ENCODE results near the gene RIOK2. TPM values are rescaled to one million over a fixed set of nuclear protein-coding genes. Genes with fewer than 3 reads are reported as not detected.

RIOK2 gene
- total RNA-seq, result 10 to 100 TPM; 22.5 to 31.9 (median 25.1) TPM
- total RNA-seq (2013), result 32.2 TPM
- 23.4 to 103 (median 43.4) reads per million in 29 experiments for total RNA-seq

GRCh38 chr5:97183100-97183929, at the start of gene RIOK2:
RIOK2 (minus strand) TSS chr5:97183247; CDS start chr5:97183191, 56 bp downstream.
- Mint-ChIP-seq H3K4me1 (peaks cover 44 to 50% (median 48%) of the 10 kb centered on the region in 3 donors), H3K27ac (peak within 1 kb of the TSS; percentile 100), H3K9me3 (peaks cover 2 to 3% (median 2%) of the 10 kb centered on the region in 3 donors), H3K36me3 (peaks cover 25% of the 10 kb centered on the region), H3K4me3 (peak within 1 kb of the TSS; percentile 86 to 97 (median 94)), H3K27me3 (no peaks in the 10 kb centered on the region)
- peaks cover 0 to 13% of the 10 kb centered on the region in 2 donors for H3K36me3 ChIP-seq (ENCODE audit: control insufficient read depth in 2 of 2, extremely low read depth in 1 of 2, insufficient read depth in 1 of 2, low read length in 1 of 2)
- H3K4me3 ChIP-seq (ENCODE audit: control insufficient read depth in 1 of 2, extremely low read depth in 1 of 2, low read length in 1 of 2), result peak within 1 kb of the TSS; percentile 96 to 99
- peak within 1 kb of the TSS; percentile 99 for H3K27ac ChIP-seq (ENCODE audit: low read length)
- no peaks in the 10 kb centered on the region for H3K9me3 ChIP-seq
- POLR2A ChIA-PET, result interaction anchor here (0.5 to 0.7 kb wide), 2 partner anchors 174 to 312 kb away, joined by 3 read pairs; no protein-coding TSS in a partner anchor
- H3K4me1 ChIP-seq (ENCODE audit: control insufficient read depth in 1 of 2, extremely low read depth in 1 of 2, insufficient read depth in 2 of 2, low read length in 2 of 2), result peaks cover 11 to 14% of the 10 kb centered on the region in 2 experiments
- DNase-seq (peak; percentile 82 to 94 (median 88)), ATAC-seq (replicated peaks in 1 of 4) (peak; percentile 89 to 94 (median 90))
- WGBS (ENCODE audit: insufficient coverage), result 0% methylated on average over 19 of the region's 44 CpGs
- CTCF ChIA-PET, result interaction anchor here (0.6 to 1.5 kb wide), 8 partner anchors 21 to 1612 kb away, joined by 3 to 6 read pairs (median 4); no protein-coding TSS in a partner anchor
- H3K27me3 ChIP-seq (replicated peaks in 1 of 2; ENCODE audit: control insufficient read depth in 2 of 2, extremely low read depth in 1 of 2, insufficient read depth in 2 of 2, low read length in 1 of 2), result peaks cover 0 to 3% of the 10 kb centered on the region in 2 experiments

DNA sequence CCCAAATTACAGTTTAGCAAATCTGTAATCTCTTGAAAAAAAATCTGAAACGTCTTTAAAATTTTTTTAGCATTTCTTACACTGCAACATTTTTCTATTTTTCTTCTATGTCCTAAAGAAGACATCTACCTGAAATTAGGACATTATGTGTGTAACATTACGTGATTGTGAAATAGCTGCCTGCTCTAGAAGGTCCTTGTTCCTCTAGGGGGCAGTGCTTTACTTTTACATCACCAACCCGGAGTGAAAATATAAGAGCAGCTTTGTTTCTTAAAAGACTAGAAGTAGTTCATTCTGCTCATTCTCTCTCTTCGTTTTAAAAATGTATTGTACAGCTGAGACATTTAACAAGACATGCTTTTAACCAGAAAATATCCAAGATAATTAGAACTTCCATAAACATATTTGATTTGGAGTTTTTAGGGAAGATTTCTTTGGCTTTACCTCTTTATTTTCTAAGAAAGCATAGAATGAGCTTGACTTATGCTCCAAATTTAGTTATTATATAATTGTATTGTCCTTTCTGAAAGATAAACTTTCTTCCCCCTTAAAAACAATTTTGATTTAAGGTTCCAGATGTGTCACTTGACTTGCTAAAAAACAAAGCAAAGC, 48.1 kb upstream of the RIOK2 start:
- H3K9me3 Mint-ChIP-seq, result peaks cover 0 to 7% (median 5%) of the 10 kb centered on the region in 3 donors
- H3K27me3 Mint-ChIP-seq, result peaks cover 5 to 17% of the 10 kb centered on the region in 2 donors
- Histone ChIP-seq H3K4me3 (ENCODE audit: control insufficient read depth in 1 of 2, extremely low read depth in 1 of 2, low read length in 1 of 2) (no peak overlapping the region), H3K4me1 (ENCODE audit: control insufficient read depth in 1 of 2, extremely low read depth in 1 of 2, insufficient read depth in 2 of 2, low read length in 2 of 2) (no peaks in the 10 kb centered on the region), H3K9me3 (no peaks in the 10 kb centered on the region), H3K36me3 (ENCODE audit: control insufficient read depth in 2 of 2, extremely low read depth in 1 of 2, insufficient read depth in 1 of 2, low read length in 1 of 2) (no peaks in the 10 kb centered on the region), H3K27me3 (replicated peaks in 1 of 2; ENCODE audit: control insufficient read depth in 2 of 2, extremely low read depth in 1 of 2, insufficient read depth in 2 of 2, low read length in 1 of 2) (no peaks in the 10 kb centered on the region), H3K27ac (ENCODE audit: low read length) (no peak overlapping the region)
- no peaks in the 10 kb centered on the region for H3K36me3 Mint-ChIP-seq
- DNase-seq (peak in 11 of 35 experiments; percentile 0 to 63 (median 12)), ATAC-seq (replicated peaks in 1 of 4) (peak; percentile 47 to 61 (median 56))
- CTCF ChIA-PET, result interaction anchor here (0.5 to 2.3 kb wide), 17 partner anchors 10 to 1621 kb away, joined by 3 to 22 read pairs (median 5); no protein-coding TSS in a partner anchor
- no peak overlapping the region for H3K4me3 Mint-ChIP-seq
- H3K4me1 Mint-ChIP-seq, result peaks cover 0 to 1% (median 0%) of the 10 kb centered on the region in 3 donors
- WGBS (ENCODE audit: insufficient coverage), result no CpG with 5 or more reads among the region's 4 CpGs
- H3K27ac Mint-ChIP-seq, result no peak overlapping the region
- POLR2A ChIA-PET, result interaction anchor here in 1 of 2 donors (0.6 kb wide), 1 partner anchor 1700 kb away, joined by 3 read pairs; no protein-coding TSS in a partner anchor

DNA sequence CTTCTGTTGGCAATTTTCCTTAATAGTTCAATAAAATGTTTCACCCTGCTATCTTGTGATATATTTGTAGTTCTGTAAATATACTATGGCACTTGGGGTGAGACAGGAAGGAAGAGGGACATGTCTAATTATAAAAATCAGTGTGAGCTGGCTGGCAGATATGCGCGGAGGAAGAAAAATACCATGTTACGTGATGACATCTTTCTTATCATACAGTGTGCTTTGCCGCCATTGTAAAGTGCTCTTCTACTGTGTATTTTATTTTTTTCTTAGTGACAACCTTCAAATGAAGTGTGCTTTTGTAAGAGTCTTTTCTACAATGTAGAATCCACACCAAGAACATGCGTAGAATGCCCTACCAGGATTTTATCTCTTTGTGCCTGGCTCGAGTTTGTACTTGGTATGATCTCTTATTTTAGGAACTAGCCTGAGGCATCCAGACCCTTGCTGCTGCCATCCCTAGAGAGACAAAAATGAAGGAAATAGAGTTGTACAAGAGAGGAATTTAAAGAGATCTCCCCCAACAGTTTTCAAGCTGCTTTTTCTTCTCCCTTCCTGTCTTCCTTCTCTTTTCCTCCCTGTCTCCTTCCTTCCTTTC, 46.7 kb upstream of the RIOK2 start:
- ATAC-seq (replicated peaks in 1 of 4) (no peak), DNase-seq (no peak)
- no peaks in the 10 kb centered on the region for H3K27me3 ChIP-seq (replicated peaks in 1 of 2; ENCODE audit: control insufficient read depth in 2 of 2, extremely low read depth in 1 of 2, insufficient read depth in 2 of 2, low read length in 1 of 2)
- no peaks in the 10 kb centered on the region for H3K4me1 ChIP-seq (ENCODE audit: control insufficient read depth in 1 of 2, extremely low read depth in 1 of 2, insufficient read depth in 2 of 2, low read length in 2 of 2)
- H3K9me3 Mint-ChIP-seq, result peaks cover 0 to under 1% (median 0%) of the 10 kb centered on the region in 3 donors
- no peaks in the 10 kb centered on the region for H3K9me3 ChIP-seq
- POLR2A ChIA-PET, result no interaction called here
- no peak overlapping the region for H3K27ac Mint-ChIP-seq
- H3K4me3 Mint-ChIP-seq, result no peak overlapping the region
- CTCF ChIA-PET, result interaction anchor here in 1 of 2 donors (2.3 kb wide), 1 partner anchor 1566 kb away, joined by 22 read pairs; no protein-coding TSS in a partner anchor
- no peaks in the 10 kb centered on the region for H3K36me3 Mint-ChIP-seq
- H3K4me1 Mint-ChIP-seq, result peaks cover 0 to 1% (median 0%) of the 10 kb centered on the region in 3 donors
- no peak overlapping the region for H3K4me3 ChIP-seq (ENCODE audit: control insufficient read depth in 1 of 2, extremely low read depth in 1 of 2, low read length in 1 of 2)
- no peaks in the 10 kb centered on the region for H3K36me3 ChIP-seq (ENCODE audit: control insufficient read depth in 2 of 2, extremely low read depth in 1 of 2, insufficient read depth in 1 of 2, low read length in 1 of 2)
- H3K27me3 Mint-ChIP-seq, result peaks cover 5 to 17% of the 10 kb centered on the region in 2 donors
- H3K27ac ChIP-seq (ENCODE audit: low read length), result no peak overlapping the region
- no CpG with 5 or more reads among the region's 6 CpGs for WGBS (ENCODE audit: insufficient coverage)

DNA sequence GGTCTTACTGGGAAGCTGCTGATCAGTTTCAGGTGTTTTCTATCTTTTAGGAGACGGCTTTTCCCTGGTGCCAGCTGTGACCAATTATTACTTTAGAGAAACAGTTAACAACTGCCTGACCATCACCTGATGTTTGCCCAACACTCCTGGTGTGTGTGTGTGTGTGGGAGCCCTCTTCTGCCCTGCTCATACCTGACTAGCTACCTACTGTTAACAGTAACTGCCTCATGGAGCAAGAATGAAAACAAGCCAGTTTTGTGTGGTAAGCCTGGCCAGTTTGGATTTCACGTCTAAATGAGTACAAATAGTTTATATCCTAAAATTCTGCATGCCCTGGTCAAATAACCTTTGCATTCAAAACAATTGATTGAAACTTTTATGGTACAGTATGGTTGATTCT, 46.1 kb upstream of the RIOK2 start:
- Histone ChIP-seq H3K4me3 (ENCODE audit: control insufficient read depth in 1 of 2, extremely low read depth in 1 of 2, low read length in 1 of 2) (no peak overlapping the region), H3K27ac (ENCODE audit: low read length) (no peak overlapping the region), H3K4me1 (ENCODE audit: control insufficient read depth in 1 of 2, extremely low read depth in 1 of 2, insufficient read depth in 2 of 2, low read length in 2 of 2) (no peaks in the 10 kb centered on the region), H3K9me3 (no peaks in the 10 kb centered on the region), H3K27me3 (replicated peaks in 1 of 2; ENCODE audit: control insufficient read depth in 2 of 2, extremely low read depth in 1 of 2, insufficient read depth in 2 of 2, low read length in 1 of 2) (no peaks in the 10 kb centered on the region), H3K36me3 (ENCODE audit: control insufficient read depth in 2 of 2, extremely low read depth in 1 of 2, insufficient read depth in 1 of 2, low read length in 1 of 2) (no peaks in the 10 kb centered on the region)
- Mint-ChIP-seq H3K27ac (no peak overlapping the region), H3K4me3 (no peak overlapping the region), H3K9me3 (no peaks in the 10 kb centered on the region), H3K36me3 (no peaks in the 10 kb centered on the region), H3K4me1 (peaks cover 0 to 1% (median 0%) of the 10 kb centered on the region in 3 donors), H3K27me3 (peaks cover 5 to 17% of the 10 kb centered on the region in 2 donors)
- no CpG with 5 or more reads among the region's 2 CpGs for WGBS (ENCODE audit: insufficient coverage)
- ATAC-seq (replicated peaks in 1 of 4) (no peak), DNase-seq (no peak)
- ChIA-PET CTCF (no interaction called here), POLR2A (no interaction called here)

DNA sequence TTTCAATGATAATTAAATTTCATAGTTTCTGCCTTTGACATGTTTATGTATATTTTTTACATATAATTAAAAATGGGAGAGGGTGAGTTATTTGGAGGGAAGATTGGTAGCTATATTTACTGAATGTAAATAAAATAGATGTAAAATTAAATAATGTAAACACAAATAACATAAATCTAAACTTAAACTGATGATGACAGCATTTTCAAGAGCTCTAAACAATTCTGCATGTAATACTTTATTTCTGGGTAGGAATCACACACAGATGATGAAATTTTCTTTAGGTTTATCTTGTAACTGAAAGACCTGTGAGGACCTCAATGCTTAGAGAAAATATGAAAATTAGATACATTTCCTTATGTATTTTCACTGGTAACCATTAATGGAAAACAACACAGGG, 42.2 kb upstream of the RIOK2 start:
- DNase-seq (no peak), ATAC-seq (replicated peaks in 1 of 4) (no peak)
- CTCF ChIA-PET, result no interaction called here
- Histone ChIP-seq H3K27me3 (replicated peaks in 1 of 2; ENCODE audit: control insufficient read depth in 2 of 2, extremely low read depth in 1 of 2, insufficient read depth in 2 of 2, low read length in 1 of 2) (no peaks in the 10 kb centered on the region), H3K27ac (ENCODE audit: low read length) (no peak overlapping the region), H3K36me3 (ENCODE audit: control insufficient read depth in 2 of 2, extremely low read depth in 1 of 2, insufficient read depth in 1 of 2, low read length in 1 of 2) (no peaks in the 10 kb centered on the region), H3K4me1 (ENCODE audit: control insufficient read depth in 1 of 2, extremely low read depth in 1 of 2, insufficient read depth in 2 of 2, low read length in 2 of 2) (no peaks in the 10 kb centered on the region), H3K4me3 (ENCODE audit: control insufficient read depth in 1 of 2, extremely low read depth in 1 of 2, low read length in 1 of 2) (no peak overlapping the region), H3K9me3 (no peaks in the 10 kb centered on the region)
- H3K9me3 Mint-ChIP-seq, result no peaks in the 10 kb centered on the region
- no peaks in the 10 kb centered on the region for H3K36me3 Mint-ChIP-seq
- no peaks in the 10 kb centered on the region for H3K4me1 Mint-ChIP-seq
- H3K27ac Mint-ChIP-seq, result no peak overlapping the region
- peaks cover 8 to 14% of the 10 kb centered on the region in 2 donors for H3K27me3 Mint-ChIP-seq
- H3K4me3 Mint-ChIP-seq, result no peak overlapping the region
- POLR2A ChIA-PET, result interaction anchor here in 1 of 2 donors (0.6 kb wide), 1 partner anchor 26 kb away, joined by 3 read pairs; no protein-coding TSS in a partner anchor

GRCh38 chr5:97224112-97224750, 41.2 kb upstream of the RIOK2 start:
- Mint-ChIP-seq H3K9me3 (no peaks in the 10 kb centered on the region), H3K36me3 (no peaks in the 10 kb centered on the region), H3K27me3 (peaks cover 4 to 7% of the 10 kb centered on the region in 2 donors), H3K27ac (no peak overlapping the region), H3K4me3 (no peak overlapping the region), H3K4me1 (no peaks in the 10 kb centered on the region)
- WGBS (ENCODE audit: insufficient coverage), result no CpG with 5 or more reads among the region's 1 CpG
- Histone ChIP-seq H3K4me3 (ENCODE audit: control insufficient read depth in 1 of 2, extremely low read depth in 1 of 2, low read length in 1 of 2) (no peak overlapping the region), H3K27me3 (replicated peaks in 1 of 2; ENCODE audit: control insufficient read depth in 2 of 2, extremely low read depth in 1 of 2, insufficient read depth in 2 of 2, low read length in 1 of 2) (no peaks in the 10 kb centered on the region), H3K4me1 (ENCODE audit: control insufficient read depth in 1 of 2, extremely low read depth in 1 of 2, insufficient read depth in 2 of 2, low read length in 2 of 2) (no peaks in the 10 kb centered on the region), H3K36me3 (ENCODE audit: control insufficient read depth in 2 of 2, extremely low read depth in 1 of 2, insufficient read depth in 1 of 2, low read length in 1 of 2) (no peaks in the 10 kb centered on the region), H3K9me3 (no peaks in the 10 kb centered on the region), H3K27ac (ENCODE audit: low read length) (no peak overlapping the region)
- POLR2A ChIA-PET, result no interaction called here
- DNase-seq, result no peak
- ATAC-seq (replicated peaks in 1 of 4), result no peak
- CTCF ChIA-PET, result no interaction called here

All from T-cell (primary cell).